Stimulated activated naive CD8-positive, alpha-beta T cell treated with anti-CD3 and anti-CD28 coated beads, Interleukin-15, amount 100 ng/mL, for 72 hours (primary cell): Measurements from ENCODE around the gene SKA2.

Experiments
- ATAC-seq: fragments of 150-1000 bp; cut with Tn5 transposase; 2 replicates; pipeline ENCODE4 v1.10.0; 2021; ENCODE audit warnings: mild to moderate bottlenecking, moderate library complexity
- DNase-seq, 2 donors: peaks; one replicate each; pipeline ENCODE4 v3.0.0; 2021 to 2022
- H3K27ac Mint-ChIP-seq, 2 donors: one replicate each; pipeline ENCODE4 v1.8.0; 2022; ENCODE audit warnings: mild to moderate bottlenecking in 2 of 2, mixed read lengths in 2 of 2, moderate library complexity in 2 of 2
- H3K27me3 Mint-ChIP-seq: one replicate; pipeline ENCODE4 v1.8.0; 2022; ENCODE audit warnings: mixed read lengths
- H3K4me1 Mint-ChIP-seq: one replicate; pipeline ENCODE4 v1.8.0; 2022; ENCODE audit warnings: mild to moderate bottlenecking, mixed read lengths
- H3K4me3 Mint-ChIP-seq, 2 donors: one replicate each; pipeline ENCODE4 v1.8.0; 2022; ENCODE audit warnings: mild to moderate bottlenecking in 2 of 2, mixed read lengths in 2 of 2, moderate library complexity in 1 of 2
- H3K9me3 Mint-ChIP-seq, 2 donors: one replicate each; pipeline ENCODE4 v1.8.0; 2022; ENCODE audit warnings: mixed read lengths in 2 of 2

SKA2 gene

DNA sequence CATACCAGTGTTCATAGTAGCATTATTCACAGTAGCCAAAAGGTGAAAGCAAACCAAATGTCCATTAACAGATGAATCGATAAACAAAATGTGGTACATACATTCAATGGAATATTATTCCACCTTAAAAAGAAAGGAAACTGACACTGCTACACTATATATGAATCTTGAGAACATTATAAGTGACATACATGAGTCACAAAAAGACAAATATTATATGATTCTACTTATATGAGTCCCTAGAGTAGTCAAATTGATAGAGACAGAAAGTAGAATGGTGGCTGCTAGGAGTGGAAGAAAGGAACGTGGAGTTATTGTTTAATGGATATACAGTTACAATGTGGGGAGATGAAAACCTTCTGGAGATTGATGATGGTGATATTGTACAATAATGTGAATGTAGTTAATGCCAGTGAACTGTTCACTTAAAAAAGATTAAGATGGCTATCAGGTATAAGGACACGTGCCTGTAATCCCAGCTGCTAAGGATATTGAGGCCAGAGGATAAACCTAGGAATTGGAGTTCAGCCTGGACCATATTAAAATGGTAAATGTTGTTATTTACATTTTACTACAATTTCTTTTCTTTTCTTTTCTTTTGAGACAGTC, 28.1 kb downstream of the SKA2 start:
- H3K27ac Mint-ChIP-seq, result no peak overlapping the region
- H3K4me3 Mint-ChIP-seq, result no peak overlapping the region
- no peaks in the 10 kb centered on the region for H3K27me3 Mint-ChIP-seq
- H3K4me1 Mint-ChIP-seq, result no peaks in the 10 kb centered on the region
- DNase-seq (no peak), ATAC-seq (no peak)
- H3K9me3 Mint-ChIP-seq, result no peaks in the 10 kb centered on the region

DNA sequence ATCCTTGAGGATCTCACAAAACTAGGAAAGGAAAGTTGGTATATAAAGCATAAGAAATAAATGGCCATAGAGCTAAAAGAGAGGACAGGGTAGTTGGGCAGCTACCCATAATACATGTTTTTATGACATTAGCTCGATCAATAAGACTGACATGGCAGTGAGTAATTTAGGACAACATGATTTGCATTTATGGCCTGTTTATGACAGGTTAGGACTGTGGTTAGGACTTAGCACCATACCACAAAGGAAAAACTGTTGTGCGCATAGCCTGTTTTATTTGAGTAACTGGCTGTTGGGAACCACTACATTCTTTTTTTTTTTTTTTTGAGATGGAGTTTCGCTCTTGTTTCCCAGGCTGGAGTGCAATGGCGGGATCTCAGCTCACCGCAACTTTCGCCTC, 30.3 kb downstream of the SKA2 start:
- H3K4me3 Mint-ChIP-seq, result no peak overlapping the region
- ATAC-seq, result no peak
- H3K9me3 Mint-ChIP-seq, result no peaks in the 10 kb centered on the region
- no peak for DNase-seq
- H3K27me3 Mint-ChIP-seq, result no peaks in the 10 kb centered on the region
- H3K27ac Mint-ChIP-seq, result no peak overlapping the region
- no peaks in the 10 kb centered on the region for H3K4me1 Mint-ChIP-seq

DNA sequence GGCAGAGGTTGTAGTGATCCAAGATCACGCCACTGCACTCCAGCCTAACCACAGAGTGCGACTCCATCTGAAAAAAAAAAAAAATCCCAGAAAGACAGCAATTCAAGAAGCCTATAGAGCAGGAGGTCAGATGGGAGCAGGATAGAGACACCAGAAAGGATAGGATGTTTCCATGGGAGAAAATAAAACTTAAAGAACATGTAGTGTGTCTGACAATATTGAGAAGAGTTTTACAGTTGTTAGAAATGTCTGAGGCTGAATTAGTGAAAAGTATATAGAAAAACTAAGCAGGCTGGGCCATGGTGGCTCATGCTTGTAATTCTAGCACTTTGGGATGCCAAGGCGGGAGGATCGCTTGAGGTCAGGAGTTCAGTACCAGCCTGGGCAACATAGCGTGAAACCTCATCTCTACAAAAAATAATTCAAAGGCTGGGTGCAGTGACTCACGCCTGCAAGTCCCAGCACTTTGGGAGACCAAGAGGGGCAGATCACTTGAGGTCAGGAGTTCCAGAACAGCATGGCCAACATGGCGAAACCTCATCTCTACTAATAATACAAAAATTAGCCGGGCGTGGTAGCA, 33.0 kb downstream of the SKA2 start:
- Mint-ChIP-seq H3K27ac (no peak overlapping the region), H3K27me3 (no peaks in the 10 kb centered on the region), H3K4me1 (no peaks in the 10 kb centered on the region), H3K9me3 (no peaks in the 10 kb centered on the region), H3K4me3 (no peak overlapping the region)
- ATAC-seq, result no peak
- no peak for DNase-seq

DNA sequence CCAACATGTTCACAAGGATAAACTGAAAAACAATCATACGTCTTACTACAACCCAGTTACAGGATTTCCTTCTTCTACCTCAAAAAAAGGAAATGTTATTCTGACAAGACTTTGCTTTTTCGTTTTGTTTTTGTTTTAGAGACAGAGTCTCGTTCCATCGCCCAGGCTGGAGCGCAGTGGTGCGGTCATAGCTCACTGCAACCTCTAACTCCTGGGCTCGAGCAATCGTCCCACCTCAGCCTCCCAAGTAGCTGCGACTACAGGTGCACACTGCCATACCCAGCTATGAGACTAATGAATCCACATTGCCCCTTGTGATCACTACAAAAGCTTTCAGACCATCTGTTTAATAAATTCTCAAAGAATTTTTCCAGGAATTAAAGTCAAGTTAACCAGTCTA, 39.5 kb downstream of the SKA2 start:
- DNase-seq (no peak), ATAC-seq (no peak)
- Mint-ChIP-seq H3K9me3 (no peaks in the 10 kb centered on the region), H3K4me1 (peaks cover 5% of the 10 kb centered on the region), H3K27ac (no peak overlapping the region), H3K4me3 (no peak overlapping the region), H3K27me3 (no peaks in the 10 kb centered on the region)

DNA sequence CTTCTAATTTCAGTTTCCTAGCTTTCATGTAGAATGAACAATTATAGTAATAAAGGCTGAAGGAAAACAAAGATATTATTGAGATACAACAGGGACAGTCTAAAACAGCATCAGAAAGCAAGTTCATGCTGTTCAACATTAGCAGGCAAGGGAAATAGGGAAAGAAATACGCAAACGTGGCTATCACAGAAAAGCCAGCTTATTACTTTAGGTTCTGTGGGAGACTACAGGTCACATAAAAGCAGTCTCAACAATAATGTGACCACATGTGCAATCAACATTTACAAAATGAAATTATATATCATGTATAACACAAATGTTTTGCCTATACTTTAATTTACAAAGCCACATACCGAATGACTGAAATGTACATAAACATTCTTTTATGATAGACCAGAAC, 43.4 kb downstream of the SKA2 start:
- Mint-ChIP-seq H3K27ac (peak overlapping the region in 1 of 2 donors; percentile 6), H3K4me3 (no peak overlapping the region), H3K4me1 (peaks cover 22% of the 10 kb centered on the region), H3K9me3 (no peaks in the 10 kb centered on the region), H3K27me3 (no peaks in the 10 kb centered on the region)
- ATAC-seq (no peak), DNase-seq (no peak)

DNA sequence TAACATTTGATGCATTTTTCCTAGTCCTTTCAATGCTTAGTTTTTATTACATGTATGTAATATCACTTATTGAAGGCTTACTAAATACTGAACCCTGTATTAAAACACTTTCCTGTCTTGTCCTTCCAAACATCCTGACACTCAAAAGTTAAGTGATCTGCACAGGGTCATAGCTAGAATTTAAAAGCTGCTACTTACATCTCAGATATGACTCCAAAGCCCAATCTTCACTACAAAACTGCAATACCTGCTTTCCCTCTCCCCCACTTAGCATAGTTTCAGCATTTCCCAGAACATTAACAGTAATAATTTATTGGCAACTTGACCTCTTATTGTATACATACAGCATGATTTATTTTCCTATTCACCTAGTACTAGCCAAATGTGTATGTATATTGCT, 44.0 kb downstream of the SKA2 start:
- ATAC-seq, result no peak
- no peak overlapping the region for H3K4me3 Mint-ChIP-seq
- H3K27ac Mint-ChIP-seq, result no peak overlapping the region
- H3K9me3 Mint-ChIP-seq, result no peaks in the 10 kb centered on the region
- no peak for DNase-seq
- peaks cover 27% of the 10 kb centered on the region for H3K4me1 Mint-ChIP-seq
- no peaks in the 10 kb centered on the region for H3K27me3 Mint-ChIP-seq

DNA sequence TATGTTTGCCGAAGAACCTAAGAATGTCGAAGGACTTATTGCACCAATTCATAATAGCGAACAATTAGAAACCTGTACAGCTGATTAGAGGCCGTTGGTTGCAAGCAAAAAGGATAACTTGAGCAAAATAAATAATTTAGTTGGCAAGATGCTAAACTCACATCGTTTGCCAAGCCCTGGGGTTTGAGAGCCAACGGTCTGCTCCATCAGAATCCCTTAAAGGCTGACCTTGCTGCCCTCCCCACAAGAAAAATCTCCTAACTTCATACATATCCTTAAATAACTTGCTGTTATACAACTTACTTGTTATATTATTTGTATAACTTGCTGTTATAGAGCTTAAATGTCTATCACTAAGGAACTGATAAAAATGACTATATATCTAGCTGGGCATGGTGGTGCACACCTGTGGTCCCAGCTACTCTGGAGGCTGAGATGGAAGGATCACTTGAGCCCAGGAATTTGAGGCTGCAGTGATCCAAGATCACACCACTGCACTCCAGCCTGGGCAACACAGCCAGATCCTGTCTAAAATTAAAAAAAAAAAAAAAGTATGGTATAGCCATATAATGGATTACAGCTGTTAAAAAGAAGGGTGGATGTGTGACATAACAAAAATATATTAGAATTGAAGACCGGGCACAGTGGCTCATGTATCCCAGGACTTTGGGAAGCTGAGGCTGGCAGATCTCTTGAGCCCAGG, 46.4 kb downstream of the SKA2 start:
- H3K4me3 Mint-ChIP-seq, result peak overlapping the region; percentile 56 to 64
- no peak overlapping the region for H3K27ac Mint-ChIP-seq
- H3K4me1 Mint-ChIP-seq, result peaks cover 49% of the 10 kb centered on the region
- no peak for ATAC-seq
- no peaks in the 10 kb centered on the region for H3K27me3 Mint-ChIP-seq
- H3K9me3 Mint-ChIP-seq, result no peaks in the 10 kb centered on the region
- no peak for DNase-seq

DNA sequence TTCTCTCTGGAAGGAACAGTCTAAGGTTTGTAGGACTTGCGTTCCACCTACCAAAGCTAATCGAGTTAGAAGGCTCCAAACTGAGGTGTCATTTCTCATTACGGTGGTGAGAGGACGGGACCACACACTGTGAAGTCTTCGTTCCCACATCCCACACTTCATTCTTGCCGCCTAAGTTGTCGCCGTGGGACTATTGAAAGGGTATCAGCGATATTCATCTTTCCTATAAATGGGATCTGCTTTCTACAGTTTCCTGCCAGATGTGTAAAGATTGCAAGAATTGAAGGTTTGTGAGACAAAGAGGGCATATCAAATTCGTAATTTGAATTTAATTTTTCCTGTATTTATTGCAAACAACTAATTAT, 47.7 kb downstream of the SKA2 start:
- no peaks in the 10 kb centered on the region for H3K27me3 Mint-ChIP-seq
- H3K9me3 Mint-ChIP-seq, result no peaks in the 10 kb centered on the region
- peaks cover 56% of the 10 kb centered on the region for H3K4me1 Mint-ChIP-seq
- H3K27ac Mint-ChIP-seq, result peak overlapping the region; percentile 82 to 99
- DNase-seq, result no peak
- peak overlapping the region; percentile 96 to 100 for H3K4me3 Mint-ChIP-seq
- ATAC-seq, result peak; percentile 49

DNA sequence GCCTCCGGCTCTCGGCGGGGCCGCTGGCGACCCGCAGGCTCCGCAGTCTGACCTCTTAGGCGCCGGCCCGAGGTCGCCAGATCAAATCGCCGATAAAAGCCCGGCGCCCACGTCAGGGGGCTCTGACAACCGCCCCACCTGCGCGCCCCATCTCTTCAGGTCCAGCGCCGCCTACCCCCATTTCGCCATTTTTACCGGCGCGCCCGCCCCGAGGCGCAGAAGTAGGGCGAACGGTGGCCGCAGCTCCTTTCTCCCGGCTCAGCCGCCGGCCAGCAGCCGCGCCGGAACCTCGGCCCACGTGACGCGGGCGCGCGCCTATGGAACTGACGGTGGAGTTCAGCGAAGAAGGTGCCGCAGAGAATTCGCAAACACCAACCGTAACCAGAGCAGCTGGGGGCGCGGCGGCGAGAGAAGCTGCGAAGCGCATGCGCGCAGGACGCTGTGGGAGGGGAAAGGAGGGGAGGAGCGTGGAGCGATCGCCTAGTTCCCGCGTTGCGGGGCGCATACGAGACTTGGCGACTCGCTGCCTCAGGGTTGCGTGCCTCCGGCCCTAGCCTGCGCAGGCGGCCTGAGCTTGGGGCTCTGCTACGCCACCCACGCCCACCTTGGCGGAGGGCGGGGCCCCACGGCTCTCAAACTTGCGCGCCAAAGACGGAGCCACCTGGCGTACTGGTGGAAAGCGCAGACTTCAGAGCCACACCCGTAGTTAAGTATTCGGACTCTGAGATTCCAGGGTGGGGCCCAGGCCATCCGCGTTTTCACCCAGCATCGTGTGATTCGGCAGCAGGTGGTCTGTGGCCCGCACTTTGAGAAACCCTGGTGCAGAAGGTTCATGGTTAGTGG, 48.3 kb downstream of the SKA2 start, which contains the start of gene TRIM37:
TSS of gene TRIM37 (minus strand) at position 418 of the 843 bp plus-strand sequence. CDS start 419 bp downstream, outside the sequence.
- ATAC-seq (peak; percentile 97), DNase-seq (peak; percentile 99 to 100)
- Mint-ChIP-seq H3K27ac (peak within 1 kb of the TSS; percentile 99), H3K4me3 (peak within 1 kb of the TSS; percentile 96 to 100), H3K27me3 (no peaks in the 10 kb centered on the region), H3K9me3 (no peaks in the 10 kb centered on the region), H3K4me1 (peaks cover 61% of the 10 kb centered on the region)

DNA sequence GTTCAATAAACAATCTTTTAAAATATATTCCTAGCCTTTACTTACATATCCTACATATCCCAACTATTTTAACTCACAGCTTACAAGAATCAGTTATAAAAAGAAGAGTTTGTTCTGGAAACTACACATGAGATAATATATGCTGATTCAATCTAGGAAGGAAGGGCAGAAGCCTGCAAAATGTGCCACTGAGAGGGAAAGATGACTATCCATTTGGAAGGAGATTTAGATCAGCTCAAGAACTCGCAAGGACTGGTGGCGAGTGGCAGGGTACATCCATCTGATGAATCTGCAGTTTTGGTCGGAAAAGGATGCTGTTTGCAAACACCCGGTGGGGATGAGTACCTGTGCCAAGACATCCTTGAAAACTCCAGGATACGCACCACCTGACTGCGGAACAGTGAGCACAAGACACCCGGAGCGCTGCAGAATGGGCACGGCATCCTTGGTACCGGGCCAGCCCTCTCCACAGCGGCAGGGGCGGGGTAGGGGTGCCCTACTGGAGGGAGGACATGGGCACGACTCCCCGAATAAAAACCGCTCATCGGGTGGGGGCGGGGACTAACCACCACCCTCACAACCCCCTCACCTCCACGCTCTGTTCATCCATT, 49.0 kb downstream of the SKA2 start:
- Mint-ChIP-seq H3K27ac (peak overlapping the region; percentile 99), H3K4me1 (peaks cover 63% of the 10 kb centered on the region)

DNA sequence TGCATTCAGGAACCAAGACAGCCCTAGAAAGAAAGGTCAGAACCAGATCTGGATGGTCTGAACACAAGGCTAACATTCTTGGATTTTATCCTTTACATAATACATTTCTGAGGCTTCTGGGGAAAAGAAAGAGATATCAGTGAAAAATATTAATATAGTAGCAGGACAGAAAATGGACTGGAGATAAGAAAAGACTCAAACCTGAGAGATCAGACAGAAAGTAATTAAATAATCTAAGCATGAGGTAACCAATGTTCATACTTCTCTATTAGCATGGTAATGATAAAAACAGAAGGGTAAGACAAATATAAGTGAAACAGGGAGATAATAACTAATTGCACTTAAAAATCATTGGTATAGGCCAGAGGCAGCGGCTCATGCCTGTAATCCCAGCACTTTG, 53.8 kb downstream of the SKA2 start:
- Mint-ChIP-seq H3K9me3 (no peaks in the 10 kb centered on the region), H3K27ac (no peak overlapping the region), H3K4me3 (no peak overlapping the region), H3K27me3 (no peaks in the 10 kb centered on the region), H3K4me1 (peaks cover 63% of the 10 kb centered on the region)
- DNase-seq (no peak), ATAC-seq (no peak)

More for the DNA sequence above, 49.0 kb downstream of the SKA2 start:
- DNase-seq, result peak; percentile 69
- H3K9me3 Mint-ChIP-seq, result no peaks in the 10 kb centered on the region
- peak; percentile 61 for ATAC-seq
- no peaks in the 10 kb centered on the region for H3K27me3 Mint-ChIP-seq
- peak overlapping the region; percentile 96 to 100 for H3K4me3 Mint-ChIP-seq

DNA sequence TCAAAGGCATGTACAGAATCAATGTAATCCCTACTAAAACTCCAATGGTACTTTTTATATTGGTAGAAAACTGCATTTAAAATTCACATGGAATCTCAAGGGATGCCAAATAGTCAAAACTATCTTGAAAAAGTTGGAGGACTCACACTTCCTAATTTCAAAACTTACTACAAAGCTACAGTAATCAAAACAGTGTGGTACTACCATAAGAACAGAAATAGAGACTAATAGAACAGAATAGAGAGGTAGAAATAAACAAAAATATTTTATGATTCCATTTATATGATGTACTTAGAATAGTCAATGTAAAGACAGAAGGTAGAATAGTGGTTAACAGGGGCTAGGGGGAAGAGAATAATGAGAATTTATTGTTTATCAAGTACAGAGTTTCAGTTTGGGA, 57.1 kb downstream of the SKA2 start:
- H3K27ac Mint-ChIP-seq, result no peak overlapping the region
- H3K4me1 Mint-ChIP-seq, result peaks cover 35% of the 10 kb centered on the region
- H3K27me3 Mint-ChIP-seq, result no peaks in the 10 kb centered on the region
- no peak overlapping the region for H3K4me3 Mint-ChIP-seq
- no peaks in the 10 kb centered on the region for H3K9me3 Mint-ChIP-seq
- no peak for ATAC-seq
- no peak for DNase-seq

DNA sequence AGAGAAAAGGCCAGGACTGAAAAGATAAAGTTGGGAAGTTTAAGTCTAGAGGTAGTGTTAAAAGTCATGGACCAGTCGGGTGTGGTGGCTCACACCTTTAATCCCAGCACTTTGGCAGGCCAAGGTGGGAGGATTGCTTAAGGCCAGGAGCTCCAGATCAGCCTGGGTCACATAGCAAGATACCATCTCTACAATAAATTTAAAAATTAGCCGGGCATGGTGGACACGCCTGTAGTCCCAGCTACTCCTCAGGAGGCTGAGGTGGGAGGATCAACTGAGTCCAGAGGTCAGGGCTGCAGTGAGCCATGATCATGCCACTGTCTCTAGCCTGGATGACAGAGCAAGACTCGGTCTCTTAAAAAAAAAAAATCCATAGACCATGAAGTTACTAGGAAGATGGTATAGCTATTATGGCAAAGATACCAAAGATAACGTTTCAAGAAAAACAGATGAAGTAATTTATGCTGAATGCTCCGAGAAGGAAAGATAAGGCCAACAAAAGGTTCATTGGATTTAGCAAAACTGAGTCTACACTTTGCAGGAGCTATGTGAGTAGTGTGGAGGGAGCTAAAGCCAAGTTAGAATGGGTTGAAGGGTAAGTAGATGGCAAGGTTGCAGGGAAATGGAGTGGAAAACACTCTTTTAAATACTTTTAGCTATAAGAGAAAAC, 60.0 kb downstream of the SKA2 start:
- no peaks in the 10 kb centered on the region for H3K9me3 Mint-ChIP-seq
- H3K4me3 Mint-ChIP-seq, result no peak overlapping the region
- H3K27ac Mint-ChIP-seq, result peak overlapping the region in 1 of 2 donors; percentile 65
- ATAC-seq (no peak), DNase-seq (no peak)
- peaks cover 16% of the 10 kb centered on the region for H3K4me1 Mint-ChIP-seq
- H3K27me3 Mint-ChIP-seq, result no peaks in the 10 kb centered on the region

DNA sequence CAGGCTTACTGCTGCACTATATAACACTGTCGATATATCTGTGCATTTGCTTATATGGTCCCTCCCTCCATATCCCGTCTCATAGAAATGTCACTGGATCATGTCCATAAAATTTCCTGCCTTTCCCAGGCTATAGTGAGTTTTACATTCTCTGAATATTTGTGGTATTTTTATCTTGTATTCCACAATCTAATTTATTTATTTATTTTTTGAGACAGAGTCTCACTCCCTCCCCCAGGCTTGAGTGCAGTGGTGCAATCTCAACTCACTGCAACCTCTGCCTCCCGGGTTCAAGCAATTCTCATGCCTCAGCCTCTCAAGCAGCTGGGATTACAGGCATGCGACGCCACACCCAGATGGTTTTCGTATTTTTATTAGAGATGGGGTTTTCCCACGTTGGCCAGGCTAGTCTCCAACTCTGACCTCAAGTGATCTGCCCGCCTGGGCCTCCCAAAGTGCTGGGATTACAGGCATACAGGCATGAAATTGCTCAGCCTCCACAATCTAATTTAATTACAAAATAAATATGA, 61.2 kb downstream of the SKA2 start:
- H3K4me1 Mint-ChIP-seq, result peaks cover 14% of the 10 kb centered on the region
- DNase-seq, result no peak
- H3K27me3 Mint-ChIP-seq, result no peaks in the 10 kb centered on the region
- ATAC-seq, result no peak
- no peaks in the 10 kb centered on the region for H3K9me3 Mint-ChIP-seq
- H3K27ac Mint-ChIP-seq, result peak overlapping the region in 1 of 2 donors; percentile 79
- no peak overlapping the region for H3K4me3 Mint-ChIP-seq
